ENCODE results near the gene ECHS1.

ECHS1 gene

DNA sequence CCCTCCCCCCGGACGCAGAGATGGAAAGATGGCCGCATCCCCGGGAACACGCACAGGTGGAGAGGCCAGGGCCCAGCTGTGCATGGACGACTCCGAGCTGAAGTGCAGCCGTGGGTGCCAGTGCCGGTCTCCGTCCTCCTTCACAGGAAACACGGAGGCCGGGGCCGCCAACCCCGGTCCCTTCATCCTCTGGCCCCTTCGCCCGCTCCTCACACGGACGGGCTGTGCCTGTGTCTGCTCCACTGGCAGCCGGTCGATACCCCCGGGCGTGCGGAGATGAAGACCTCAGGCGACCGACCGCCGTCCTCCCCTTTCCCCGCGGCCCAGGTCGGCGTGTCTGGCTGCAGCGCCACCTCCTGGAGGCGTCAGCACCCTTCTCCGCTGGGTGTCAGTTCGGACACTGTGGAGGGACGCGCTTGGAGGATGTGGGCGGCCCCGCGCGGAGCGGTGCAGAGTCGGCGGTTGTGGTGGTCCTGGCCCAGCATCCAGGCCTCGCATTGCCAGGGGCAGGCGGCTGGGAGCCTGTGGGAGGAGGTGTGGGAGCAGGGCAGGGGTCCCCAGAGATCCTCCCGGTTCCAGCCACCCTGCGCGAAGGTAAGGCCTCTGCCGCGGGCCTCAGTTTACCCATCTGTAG, 54.5 kb downstream of the ECHS1 start:
- DNase-seq = peak; percentile 60

DNA sequence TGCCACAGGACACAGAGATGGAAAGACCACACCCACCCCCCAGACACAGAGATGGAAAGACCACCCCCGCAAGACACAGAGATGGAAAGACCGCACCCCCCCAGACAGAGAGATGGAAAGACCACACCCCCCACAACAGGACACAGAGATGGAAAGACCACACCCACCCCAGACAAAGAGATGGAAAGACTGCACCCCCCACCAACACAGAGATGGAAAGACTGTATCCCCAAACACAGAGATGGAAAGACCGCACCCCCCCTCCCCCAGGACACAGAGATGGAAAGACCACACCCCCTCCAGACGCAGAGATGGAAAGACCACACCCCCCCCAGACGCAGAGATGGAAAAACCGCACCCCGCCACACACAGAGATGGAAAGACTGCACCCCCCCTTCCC, 56.4 kb downstream of the ECHS1 start:
- no peak for DNase-seq

DNA sequence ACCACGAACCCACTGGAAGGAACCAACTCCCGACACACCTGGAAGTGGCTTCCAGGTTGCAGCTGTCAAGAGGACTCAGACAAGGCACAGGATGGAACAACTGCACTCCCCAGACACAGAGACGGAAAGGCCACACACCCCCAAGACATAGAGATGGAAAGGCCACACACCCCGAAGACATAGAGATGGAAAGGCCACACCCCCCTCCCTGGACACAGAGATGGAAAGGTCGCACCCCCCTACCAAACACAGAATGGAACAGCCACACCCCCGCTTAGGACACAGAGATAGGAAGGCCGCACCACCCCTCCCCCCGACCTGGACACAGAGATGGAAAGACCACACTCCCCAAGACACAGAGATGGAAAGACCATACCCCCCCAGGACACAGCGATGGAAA, 56.9 kb downstream of the ECHS1 start:
- DNase-seq = no peak

DNA sequence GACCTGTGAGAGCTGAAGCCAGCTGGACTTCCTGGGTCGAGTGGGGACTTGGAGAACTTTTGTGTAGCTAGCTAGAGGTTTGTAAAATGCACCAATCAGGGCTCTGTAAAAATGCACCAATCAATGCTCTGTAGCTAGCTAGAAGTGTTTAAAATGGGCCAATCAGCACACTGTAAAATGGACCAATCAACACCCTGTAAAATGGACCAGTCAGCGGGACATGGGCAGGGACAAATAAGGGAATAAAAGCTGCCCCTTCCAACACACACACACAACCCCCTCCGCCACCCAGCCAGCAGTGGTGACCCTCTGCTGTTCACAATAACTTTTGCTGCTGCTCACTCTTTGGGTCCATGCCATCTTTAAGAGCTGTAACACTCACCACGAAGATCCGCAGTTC, 57.3 kb downstream of the ECHS1 start:
- DNase-seq = no peak

DNA sequence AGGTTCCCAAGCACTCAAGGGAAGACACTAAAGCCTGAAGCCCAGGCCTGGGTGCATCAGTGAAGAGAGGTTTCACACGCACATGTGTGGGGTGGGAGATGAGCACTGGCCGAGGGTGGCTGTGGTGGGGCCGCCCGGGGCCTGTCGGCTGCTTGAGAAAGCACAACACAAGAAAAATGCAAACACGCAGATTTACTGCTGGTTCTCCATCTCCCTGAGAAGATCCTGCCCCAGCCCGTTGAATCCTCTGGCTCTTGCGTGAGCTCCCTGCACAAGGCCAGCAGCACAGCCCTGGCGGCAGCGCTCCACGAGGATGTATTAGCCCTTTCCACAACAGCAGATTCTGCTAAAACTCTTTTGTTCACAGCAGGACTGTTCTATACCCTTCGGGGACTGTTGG, 58.2 kb downstream of the ECHS1 start:
- no peak for DNase-seq

DNA sequence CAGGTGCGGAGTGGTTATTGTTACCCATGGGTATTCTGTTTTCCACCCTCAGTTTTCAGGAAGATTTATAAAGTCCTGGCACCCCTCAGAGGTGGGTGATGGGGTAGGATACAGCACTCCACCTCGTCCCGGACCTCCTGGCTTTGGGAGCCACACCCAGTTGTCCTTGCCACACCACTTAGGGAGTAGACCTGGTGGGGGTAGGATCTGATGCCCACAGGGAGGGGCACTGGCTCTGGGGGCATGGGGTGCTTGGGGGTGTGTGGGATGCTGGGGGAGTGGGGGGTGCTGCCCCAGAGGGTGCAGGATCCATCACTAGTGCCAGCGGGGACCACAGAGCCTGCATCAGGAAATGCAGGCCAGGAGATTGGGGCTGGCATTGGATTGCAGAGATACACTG, 60.0 kb downstream of the ECHS1 start:
- no peak for DNase-seq

DNA sequence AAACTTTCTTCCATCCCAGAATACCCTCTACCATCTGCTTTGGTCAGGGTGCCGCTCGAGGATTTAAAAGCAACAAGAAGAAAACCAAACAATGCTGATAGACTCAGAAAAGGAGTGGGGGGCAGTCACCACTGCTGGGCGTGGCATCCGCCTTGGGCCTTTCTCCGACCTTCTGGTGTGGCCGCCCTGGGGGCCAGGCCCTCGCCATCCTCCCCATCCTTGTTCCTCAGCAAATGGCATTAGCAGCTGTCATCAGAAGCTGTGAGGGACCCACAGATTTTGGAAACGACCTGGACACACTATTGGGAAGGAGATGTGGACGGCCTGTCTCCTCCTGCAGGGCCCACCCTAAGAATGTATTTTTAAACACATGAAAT, 60.4 kb downstream of the ECHS1 start:
- DNase-seq = no peak
